Activated CD8-positive, alpha-beta T cell treated with anti-CD3 and anti-CD28 coated beads, Interleukin-2, amount 10 ng/mL, durations not matched to agents 7 days and 5 days (primary cell): ENCODE results near the gene TRPM3. TPM values are rescaled to one million over a fixed set of nuclear protein-coding genes. Genes with fewer than 3 reads are reported as not detected.

Source experiments
- ATAC-seq: fragments of 150-1000 bp; cut with Tn5 transposase; one replicate; pipeline ENCODE4 v1.10.0; 2021; ENCODE audit warnings: moderate library complexity
- CTCF ChIA-PET: fragments of 350-600 bp; sonication (Branson Sonifier 250); formaldehyde crosslinking; loops from one replicate; lab custom pipeline; 2021; ENCODE audit warnings: antibody characterized with exemption; lab: Charles Lee
- POLR2A ChIA-PET: fragments of 350-600 bp; sonication (Branson Sonifier 250); formaldehyde crosslinking; loops from one replicate; lab custom pipeline; 2021; ENCODE audit warnings: antibody characterized with exemption; lab: Charles Lee
- DNase-seq: peaks from one replicate; pipeline ENCODE4 v3.0.0-alpha.2; 2020
- H3K27ac Mint-ChIP-seq: one replicate; pipeline ENCODE4 v1.8.0; 2021; ENCODE audit warnings: mild to moderate bottlenecking, mixed read lengths
- H3K27me3 Mint-ChIP-seq: one replicate; pipeline ENCODE4 v1.8.0; 2021; ENCODE audit warnings: low read depth, mixed read lengths
- H3K36me3 Mint-ChIP-seq: one replicate; pipeline ENCODE4 v1.8.0; 2021; ENCODE audit warnings: low read depth, mixed read lengths
- H3K4me1 Mint-ChIP-seq: one replicate; pipeline ENCODE4 v1.8.0; 2021; ENCODE audit warnings: low read depth, mixed read lengths
- H3K4me3 Mint-ChIP-seq: one replicate; pipeline ENCODE4 v1.8.0; 2021; ENCODE audit warnings: mild to moderate bottlenecking, mixed read lengths
- H3K9me3 Mint-ChIP-seq: one replicate; pipeline ENCODE4 v1.8.0; 2022; ENCODE audit warnings: mixed read lengths; ENCODE audit not compliant: insufficient read depth
- total RNA-seq, 2 experiments: library from RNA; stranded (reverse); gene quantifications; one replicate each; pipeline ENCODE4 v1.2.3, GENCODE V29; 2021

Gene TRPM3
- total RNA-seq, 2 experiments from 2014 or later: not detected

DNA sequence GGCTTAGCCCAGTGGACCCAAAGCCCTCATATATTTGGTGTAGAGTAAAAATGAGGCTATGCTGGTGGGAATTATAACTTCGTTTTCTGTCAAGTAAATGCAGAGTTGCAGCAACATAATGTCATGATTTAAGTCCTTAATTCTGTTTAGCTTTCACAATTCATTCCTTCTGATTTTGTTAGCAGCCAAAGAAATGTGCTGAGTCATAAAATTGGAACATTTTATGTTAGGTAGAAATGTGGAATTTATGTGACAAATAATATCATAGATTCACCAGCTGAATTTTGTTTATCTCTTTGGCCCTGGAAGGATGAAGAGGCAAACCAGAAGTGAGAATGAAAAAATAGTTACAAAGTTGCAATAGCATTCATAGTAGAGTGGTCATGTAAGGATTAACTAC is 247.0 kb downstream of the TRPM3 start:
- DNase-seq (no peak), ATAC-seq (no peak)
- no peaks in the 10 kb centered on the region for H3K27me3 Mint-ChIP-seq
- no peak overlapping the region for H3K4me3 Mint-ChIP-seq
- CTCF ChIA-PET: no interaction called here
- H3K4me1 Mint-ChIP-seq: no peaks in the 10 kb centered on the region
- H3K9me3 Mint-ChIP-seq: no peaks in the 10 kb centered on the region
- H3K36me3 Mint-ChIP-seq: no peaks in the 10 kb centered on the region
- no peak overlapping the region for H3K27ac Mint-ChIP-seq
- POLR2A ChIA-PET: no interaction called here

DNA sequence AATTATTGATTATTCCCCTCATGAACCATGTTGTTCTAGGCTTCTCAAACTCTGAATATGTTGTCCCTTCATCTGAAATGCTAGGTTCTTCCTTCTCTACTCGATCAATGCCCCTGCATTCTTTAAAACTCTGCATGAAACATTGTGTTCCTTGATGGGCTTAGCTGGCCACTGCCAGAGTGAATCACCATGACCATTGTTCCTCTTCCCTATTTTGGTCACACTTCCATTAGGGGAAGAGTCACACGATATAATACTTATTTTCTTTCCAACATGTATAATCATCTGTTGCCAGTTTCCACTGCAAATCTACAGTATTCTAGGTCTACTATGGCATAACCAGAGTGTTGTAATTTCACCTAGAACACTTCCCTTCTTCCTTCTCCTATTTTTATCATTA is 247.9 kb downstream of the TRPM3 start:
- no peak overlapping the region for H3K27ac Mint-ChIP-seq
- no peak for ATAC-seq
- CTCF ChIA-PET: no interaction called here

DNA sequence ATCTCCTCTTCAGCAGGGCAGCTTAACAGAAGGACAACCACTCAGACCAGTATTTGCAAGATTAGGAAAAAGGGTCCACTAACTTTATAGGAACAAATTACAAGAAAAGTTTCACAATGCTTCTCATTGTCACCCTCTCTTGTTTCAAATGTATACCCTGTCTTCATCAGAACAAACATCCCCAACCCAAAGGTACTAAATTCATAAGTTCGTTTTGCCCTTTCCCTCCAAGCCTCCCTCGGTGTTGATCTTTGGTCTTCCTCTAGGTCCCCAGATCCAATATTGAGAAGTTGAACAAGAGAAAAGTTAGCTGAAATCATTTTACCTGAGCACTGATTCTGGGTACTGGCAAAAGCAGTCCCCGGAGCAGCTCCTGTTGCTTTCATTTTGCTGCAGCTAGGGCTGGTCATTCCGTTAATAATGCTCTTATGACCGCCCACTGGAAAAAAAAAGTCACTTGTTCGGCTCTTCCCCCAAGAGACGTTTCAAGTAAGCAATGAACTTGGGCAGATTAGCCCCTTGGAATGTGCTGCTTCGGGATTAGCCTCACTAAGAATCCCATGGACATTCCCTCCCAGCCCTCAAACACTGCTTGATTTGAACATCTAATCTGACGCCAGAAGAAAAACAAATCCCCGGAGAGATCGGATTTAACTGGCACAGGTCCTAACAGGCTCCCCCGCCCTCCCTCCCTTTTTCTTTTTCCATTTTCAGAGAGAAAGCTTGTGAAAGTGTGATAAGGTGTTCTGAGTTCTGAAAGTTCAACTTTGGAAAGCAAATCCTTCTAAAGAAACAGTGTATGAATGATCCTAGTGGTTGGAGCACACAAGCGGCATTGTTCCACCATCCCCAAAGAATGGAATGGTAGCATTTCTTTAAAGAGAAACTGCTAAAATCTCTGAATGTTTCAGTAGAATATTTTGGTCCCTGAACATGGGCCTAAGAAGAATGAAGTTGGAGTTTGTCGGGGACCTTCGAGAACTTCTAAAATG is 252.5 kb downstream of the TRPM3 start:
- Mint-ChIP-seq H3K27ac (no peak overlapping the region), H3K4me3 (no peak overlapping the region), H3K36me3 (no peaks in the 10 kb centered on the region), H3K9me3 (no peaks in the 10 kb centered on the region), H3K27me3 (no peaks in the 10 kb centered on the region), H3K4me1 (no peaks in the 10 kb centered on the region)
- ChIA-PET CTCF (no interaction called here), POLR2A (no interaction called here)
- DNase-seq: no peak
- no peak for ATAC-seq

More for the DNA sequence above, 247.9 kb downstream of the TRPM3 start:
- H3K4me3 Mint-ChIP-seq: no peak overlapping the region
- no peaks in the 10 kb centered on the region for H3K9me3 Mint-ChIP-seq
- H3K4me1 Mint-ChIP-seq: no peaks in the 10 kb centered on the region
- H3K36me3 Mint-ChIP-seq: no peaks in the 10 kb centered on the region
- H3K27me3 Mint-ChIP-seq: no peaks in the 10 kb centered on the region
- no peak for DNase-seq
- POLR2A ChIA-PET: no interaction called here

DNA sequence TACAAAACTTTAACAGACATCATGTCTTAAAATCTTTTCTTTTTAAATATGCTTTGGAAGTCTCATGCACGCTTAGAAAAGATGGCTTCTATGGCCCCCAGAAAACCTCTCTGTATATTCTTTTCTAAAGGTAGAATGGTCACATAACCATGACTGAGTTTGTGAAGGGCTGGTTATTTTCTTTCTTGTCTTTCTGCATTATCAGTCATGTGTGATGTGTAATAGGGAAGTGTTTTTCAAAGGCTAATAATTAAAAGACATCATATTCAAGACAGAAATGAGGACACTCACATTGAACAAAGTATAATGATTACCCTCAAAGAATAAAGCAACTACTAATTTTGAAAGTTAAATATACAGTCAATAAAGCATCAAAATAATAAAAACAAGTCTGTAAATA is 253.4 kb downstream of the TRPM3 start:
- Mint-ChIP-seq H3K4me1 (no peaks in the 10 kb centered on the region), H3K27me3 (no peaks in the 10 kb centered on the region), H3K9me3 (no peaks in the 10 kb centered on the region), H3K36me3 (no peaks in the 10 kb centered on the region), H3K4me3 (no peak overlapping the region), H3K27ac (no peak overlapping the region)
- no peak for ATAC-seq
- POLR2A ChIA-PET: no interaction called here
- DNase-seq: no peak
- CTCF ChIA-PET: no interaction called here

DNA sequence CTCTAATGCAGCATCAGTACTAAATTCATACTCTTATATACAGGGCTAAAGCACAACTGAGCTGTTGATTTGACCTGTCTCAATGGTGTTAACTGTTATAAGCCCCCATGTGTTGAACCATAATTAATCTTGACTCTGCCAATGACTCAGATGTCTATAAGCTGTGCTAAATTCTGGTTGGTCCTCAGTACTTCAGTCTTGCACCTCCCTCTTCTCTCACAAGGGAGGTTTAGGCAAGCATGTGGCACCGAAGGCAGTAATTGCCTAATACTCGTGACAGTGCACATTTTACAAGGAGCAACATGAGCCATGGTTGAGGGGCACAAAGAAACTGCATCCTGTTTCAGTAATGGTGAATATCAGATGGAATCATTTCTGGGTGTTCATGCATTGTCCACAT is 255.9 kb downstream of the TRPM3 start:
- H3K4me1 Mint-ChIP-seq: no peaks in the 10 kb centered on the region
- DNase-seq (no peak), ATAC-seq (no peak)
- H3K36me3 Mint-ChIP-seq: no peaks in the 10 kb centered on the region
- CTCF ChIA-PET: no interaction called here
- H3K27ac Mint-ChIP-seq: no peak overlapping the region
- no peak overlapping the region for H3K4me3 Mint-ChIP-seq
- no peaks in the 10 kb centered on the region for H3K9me3 Mint-ChIP-seq
- no peaks in the 10 kb centered on the region for H3K27me3 Mint-ChIP-seq
- POLR2A ChIA-PET: no interaction called here

DNA sequence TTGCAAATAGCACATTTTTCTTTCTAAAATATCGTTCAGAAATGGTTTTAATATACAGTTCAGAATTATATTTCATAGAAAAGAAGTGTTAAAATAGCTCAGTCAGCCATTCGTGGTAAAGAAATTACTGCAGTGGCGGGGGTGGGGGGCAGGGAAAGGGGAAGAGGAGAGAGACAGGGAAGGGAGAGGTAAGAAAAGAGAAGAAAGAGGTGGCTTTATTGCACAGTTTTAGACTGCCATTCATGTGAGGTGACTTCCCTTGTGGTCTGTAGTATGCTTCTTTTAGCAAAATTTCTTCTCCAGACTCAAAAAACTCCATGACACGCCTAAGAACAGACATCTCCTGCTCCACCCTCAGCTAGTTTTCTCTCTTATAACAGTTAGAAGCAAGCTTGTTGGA is 259.6 kb downstream of the TRPM3 start:
- Mint-ChIP-seq H3K27ac (no peak overlapping the region), H3K9me3 (no peaks in the 10 kb centered on the region), H3K4me1 (no peaks in the 10 kb centered on the region), H3K27me3 (no peaks in the 10 kb centered on the region), H3K4me3 (no peak overlapping the region), H3K36me3 (no peaks in the 10 kb centered on the region)
- ChIA-PET CTCF (no interaction called here), POLR2A (interaction anchor here (0.6 kb wide), 2 partner anchors 60 to 173 kb away, joined by 3 read pairs; no protein-coding TSS in a partner anchor)
- DNase-seq: no peak
- no peak for ATAC-seq

DNA sequence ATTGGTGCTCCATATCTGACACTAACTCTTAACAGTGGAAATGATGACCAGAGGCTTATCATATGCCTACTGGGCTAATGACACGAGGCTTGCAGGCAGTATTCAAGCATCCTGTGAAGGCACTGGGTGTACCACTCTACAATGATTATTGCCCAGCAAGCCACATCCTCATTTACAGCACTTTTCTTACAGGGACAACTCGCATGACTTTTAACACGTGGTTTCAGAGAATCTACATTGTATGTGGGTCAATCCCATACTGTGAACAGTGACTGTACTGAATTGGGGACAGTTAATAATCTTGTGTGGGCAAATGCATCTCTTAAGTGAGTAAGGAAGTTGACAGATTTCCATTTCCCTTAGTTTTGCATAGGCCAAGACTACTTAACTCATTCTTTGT is 260.0 kb downstream of the TRPM3 start:
- ChIA-PET CTCF (no interaction called here), POLR2A (interaction anchor here (0.6 kb wide), 2 partner anchors 60 to 173 kb away, joined by 3 read pairs; no protein-coding TSS in a partner anchor)
- Mint-ChIP-seq H3K27ac (no peak overlapping the region), H3K4me3 (no peak overlapping the region), H3K4me1 (no peaks in the 10 kb centered on the region), H3K9me3 (no peaks in the 10 kb centered on the region), H3K36me3 (no peaks in the 10 kb centered on the region), H3K27me3 (no peaks in the 10 kb centered on the region)
- DNase-seq (no peak), ATAC-seq (no peak)

DNA sequence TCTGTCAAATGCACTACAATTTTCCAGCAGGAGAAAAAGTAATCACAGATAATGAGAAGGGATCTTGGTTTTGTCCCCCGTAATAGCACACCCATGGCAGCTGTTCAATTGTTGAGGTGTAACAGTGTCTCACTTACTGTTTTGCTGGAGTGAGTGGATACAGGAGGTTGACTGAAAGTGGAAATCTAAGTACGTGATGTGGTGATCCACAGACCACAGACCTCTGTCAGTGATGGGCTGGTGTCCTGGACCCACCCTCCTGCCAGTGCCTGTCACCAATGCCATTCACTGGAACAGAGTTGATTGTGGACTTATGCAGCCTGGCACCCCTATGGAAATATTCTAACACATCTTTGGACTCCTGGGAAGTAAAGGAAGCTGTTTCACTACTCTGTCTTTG is 261.7 kb downstream of the TRPM3 start:
- H3K27me3 Mint-ChIP-seq: no peaks in the 10 kb centered on the region
- POLR2A ChIA-PET: no interaction called here
- ATAC-seq: no peak
- no peak for DNase-seq
- H3K4me1 Mint-ChIP-seq: no peaks in the 10 kb centered on the region
- CTCF ChIA-PET: no interaction called here
- H3K27ac Mint-ChIP-seq: no peak overlapping the region
- H3K4me3 Mint-ChIP-seq: no peak overlapping the region
- H3K9me3 Mint-ChIP-seq: no peaks in the 10 kb centered on the region
- H3K36me3 Mint-ChIP-seq: no peaks in the 10 kb centered on the region

DNA sequence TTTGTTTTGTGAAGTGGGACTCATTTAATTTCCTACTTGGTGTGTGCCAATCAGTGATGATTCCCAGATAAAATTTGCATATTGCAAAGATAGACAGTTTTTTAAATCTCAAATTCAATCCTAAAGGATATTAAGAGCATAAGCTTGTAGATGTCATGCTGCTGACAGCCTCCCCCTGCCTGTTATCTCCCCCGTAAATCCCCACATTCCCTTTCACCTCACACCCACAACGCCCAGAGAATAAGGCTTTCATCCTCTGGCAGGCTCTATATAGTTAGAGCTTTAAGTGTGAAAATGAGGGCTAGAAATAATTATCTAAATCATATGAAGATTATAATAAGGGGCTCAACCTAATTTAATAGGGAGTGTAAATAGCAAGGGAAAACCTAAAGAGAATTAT is 265.0 kb downstream of the TRPM3 start:
- no peak overlapping the region for H3K27ac Mint-ChIP-seq
- no peaks in the 10 kb centered on the region for H3K4me1 Mint-ChIP-seq
- ChIA-PET POLR2A (interaction anchor here (0.6 kb wide), 1 partner anchor 80 kb away, joined by 3 read pairs; no protein-coding TSS in a partner anchor), CTCF (no interaction called here)
- H3K9me3 Mint-ChIP-seq: no peaks in the 10 kb centered on the region
- no peak for DNase-seq
- H3K4me3 Mint-ChIP-seq: no peak overlapping the region
- H3K27me3 Mint-ChIP-seq: no peaks in the 10 kb centered on the region
- no peaks in the 10 kb centered on the region for H3K36me3 Mint-ChIP-seq
- no peak for ATAC-seq

DNA sequence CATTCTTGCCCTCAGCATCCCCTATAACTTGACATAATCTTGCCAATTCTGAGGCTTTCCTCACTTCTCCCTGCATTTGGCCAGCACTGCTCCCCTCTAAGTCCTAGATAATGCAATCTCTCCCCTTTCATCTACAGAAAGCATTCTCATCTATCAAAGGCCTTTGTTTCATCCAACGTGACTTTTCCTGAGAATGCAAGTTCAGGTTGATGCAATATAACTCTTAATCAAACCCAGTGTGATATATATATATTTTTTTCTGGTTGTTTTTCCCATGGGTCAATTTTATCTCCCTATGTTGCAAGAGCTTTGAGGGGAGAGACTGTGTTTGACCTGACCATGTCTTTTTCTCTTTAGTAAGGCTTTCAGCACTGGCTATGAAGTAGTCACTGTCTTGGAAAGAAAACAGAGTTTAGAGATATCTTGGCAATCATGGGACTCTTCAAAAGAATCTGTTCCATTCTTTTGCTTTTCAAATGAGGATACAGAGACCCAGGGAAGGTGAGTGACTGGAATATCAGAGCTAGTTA is 268.6 kb downstream of the TRPM3 start:
- ChIA-PET CTCF (no interaction called here), POLR2A (no interaction called here)
- H3K27ac Mint-ChIP-seq: no peak overlapping the region
- H3K4me1 Mint-ChIP-seq: no peaks in the 10 kb centered on the region
- no peaks in the 10 kb centered on the region for H3K27me3 Mint-ChIP-seq
- DNase-seq (no peak), ATAC-seq (no peak)
- H3K9me3 Mint-ChIP-seq: no peaks in the 10 kb centered on the region
- H3K4me3 Mint-ChIP-seq: no peak overlapping the region
- H3K36me3 Mint-ChIP-seq: no peaks in the 10 kb centered on the region

DNA sequence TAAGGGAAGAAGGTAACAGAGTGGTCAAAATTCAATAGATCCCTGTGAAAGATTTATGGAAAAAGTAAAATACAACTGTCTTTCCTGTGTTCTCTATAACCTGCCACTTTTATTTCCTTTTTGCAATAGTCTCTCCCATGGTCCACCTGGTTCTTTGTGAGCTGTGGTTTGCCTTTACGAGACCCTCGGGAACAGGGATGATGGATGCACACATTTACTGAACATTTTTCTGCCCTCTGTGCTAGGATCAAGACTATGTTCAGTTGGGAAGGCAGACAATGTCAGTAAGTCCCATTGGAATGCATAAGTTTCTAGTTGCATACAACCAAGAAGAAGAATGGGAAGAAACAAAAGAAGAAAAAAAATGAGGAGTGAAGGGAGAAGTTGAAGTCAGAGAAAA is 281.2 kb downstream of the TRPM3 start:
- ChIA-PET POLR2A (no interaction called here), CTCF (no interaction called here)
- Mint-ChIP-seq H3K4me1 (no peaks in the 10 kb centered on the region), H3K36me3 (no peaks in the 10 kb centered on the region), H3K9me3 (no peaks in the 10 kb centered on the region), H3K27me3 (no peaks in the 10 kb centered on the region), H3K27ac (no peak overlapping the region), H3K4me3 (no peak overlapping the region)
- DNase-seq: no peak
- ATAC-seq: no peak

DNA sequence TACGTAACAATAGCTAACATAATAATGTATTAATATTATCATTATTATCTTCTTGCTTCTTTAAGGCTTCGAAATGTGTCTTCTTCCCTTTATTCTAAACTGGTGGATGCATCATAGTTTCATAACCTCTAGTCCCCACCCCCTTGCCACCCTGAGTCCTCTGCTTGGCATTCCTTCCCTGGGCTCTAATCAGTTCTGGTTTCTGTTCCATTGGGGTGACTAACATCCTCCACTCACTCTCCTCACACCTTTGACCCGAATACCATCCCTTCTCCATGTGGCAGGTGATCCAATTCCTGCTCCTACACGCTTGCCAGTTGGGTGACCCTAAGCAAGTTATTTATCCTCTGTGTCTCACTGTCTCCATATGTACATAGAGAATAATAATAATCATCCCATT is 286.1 kb downstream of the TRPM3 start:
- POLR2A ChIA-PET: no interaction called here
- no peaks in the 10 kb centered on the region for H3K27me3 Mint-ChIP-seq

More for the DNA sequence above, 286.1 kb downstream of the TRPM3 start:
- no peaks in the 10 kb centered on the region for H3K4me1 Mint-ChIP-seq
- DNase-seq: no peak
- ATAC-seq: no peak
- H3K4me3 Mint-ChIP-seq: no peak overlapping the region
- CTCF ChIA-PET: no interaction called here
- no peak overlapping the region for H3K27ac Mint-ChIP-seq
- H3K9me3 Mint-ChIP-seq: no peaks in the 10 kb centered on the region
- H3K36me3 Mint-ChIP-seq: no peaks in the 10 kb centered on the region
